Astrocyte (in vitro differentiated cells and primary cell): Measurements from ENCODE around the gene IFT88.

Source experiments
- EZH2 ChIP-seq: IDR thresholded peaks from 2 replicates; pipeline ENCODE4 v1.6.1; 2012; ENCODE audit warnings: mild to moderate bottlenecking, low read length, inconsistent platforms; ENCODE audit not compliant: insufficient read depth
- TF ChIP-seq, protein P1 (sequence below): IDR thresholded peaks from 2 replicates; pipeline ENCODE4 v1.5.1; 2011; ENCODE audit warnings: low read depth, mild to moderate bottlenecking, inconsistent platforms, low read length, moderate library complexity; ENCODE audit not compliant: insufficient read depth

DNA sequence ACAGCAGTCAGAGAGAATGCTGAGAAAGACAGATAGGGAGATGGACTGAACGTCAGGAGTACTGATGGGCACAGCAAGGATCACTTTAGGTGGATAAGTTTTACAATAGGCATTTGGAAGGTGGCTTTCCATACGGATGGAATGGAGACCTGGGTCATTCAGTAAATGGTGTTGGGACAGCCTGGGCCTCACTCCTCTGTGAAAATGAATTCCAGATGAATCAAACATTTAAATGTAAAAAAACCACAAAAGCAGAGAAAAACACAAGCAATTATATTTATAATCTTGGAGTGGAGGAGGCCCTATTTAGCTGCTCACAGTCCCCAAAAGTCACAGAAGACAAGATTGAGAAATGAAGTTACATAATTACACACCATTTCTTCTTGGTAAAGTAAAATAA is 141.3 kb downstream of the IFT88 start:
- TF ChIP-seq, protein P1, sequence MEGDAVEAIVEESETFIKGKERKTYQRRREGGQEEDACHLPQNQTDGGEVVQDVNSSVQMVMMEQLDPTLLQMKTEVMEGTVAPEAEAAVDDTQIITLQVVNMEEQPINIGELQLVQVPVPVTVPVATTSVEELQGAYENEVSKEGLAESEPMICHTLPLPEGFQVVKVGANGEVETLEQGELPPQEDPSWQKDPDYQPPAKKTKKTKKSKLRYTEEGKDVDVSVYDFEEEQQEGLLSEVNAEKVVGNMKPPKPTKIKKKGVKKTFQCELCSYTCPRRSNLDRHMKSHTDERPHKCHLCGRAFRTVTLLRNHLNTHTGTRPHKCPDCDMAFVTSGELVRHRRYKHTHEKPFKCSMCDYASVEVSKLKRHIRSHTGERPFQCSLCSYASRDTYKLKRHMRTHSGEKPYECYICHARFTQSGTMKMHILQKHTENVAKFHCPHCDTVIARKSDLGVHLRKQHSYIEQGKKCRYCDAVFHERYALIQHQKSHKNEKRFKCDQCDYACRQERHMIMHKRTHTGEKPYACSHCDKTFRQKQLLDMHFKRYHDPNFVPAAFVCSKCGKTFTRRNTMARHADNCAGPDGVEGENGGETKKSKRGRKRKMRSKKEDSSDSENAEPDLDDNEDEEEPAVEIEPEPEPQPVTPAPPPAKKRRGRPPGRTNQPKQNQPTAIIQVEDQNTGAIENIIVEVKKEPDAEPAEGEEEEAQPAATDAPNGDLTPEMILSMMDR: no peak
- no peak for TF ChIP-seq EZH2
